ENCODE results near the gene SLC35B3.
"Not testable (repeated sequence)": the region's sequence is repeated elsewhere in the genome, so short reads cannot be mapped to it uniquely, and the experiment has no call there.

The SLC35B3 gene

GRCh38 chr6:8420031-8420588 is 15.2 kb downstream of the SLC35B3 start:
- TF ChIP-seq, protein P1, sequence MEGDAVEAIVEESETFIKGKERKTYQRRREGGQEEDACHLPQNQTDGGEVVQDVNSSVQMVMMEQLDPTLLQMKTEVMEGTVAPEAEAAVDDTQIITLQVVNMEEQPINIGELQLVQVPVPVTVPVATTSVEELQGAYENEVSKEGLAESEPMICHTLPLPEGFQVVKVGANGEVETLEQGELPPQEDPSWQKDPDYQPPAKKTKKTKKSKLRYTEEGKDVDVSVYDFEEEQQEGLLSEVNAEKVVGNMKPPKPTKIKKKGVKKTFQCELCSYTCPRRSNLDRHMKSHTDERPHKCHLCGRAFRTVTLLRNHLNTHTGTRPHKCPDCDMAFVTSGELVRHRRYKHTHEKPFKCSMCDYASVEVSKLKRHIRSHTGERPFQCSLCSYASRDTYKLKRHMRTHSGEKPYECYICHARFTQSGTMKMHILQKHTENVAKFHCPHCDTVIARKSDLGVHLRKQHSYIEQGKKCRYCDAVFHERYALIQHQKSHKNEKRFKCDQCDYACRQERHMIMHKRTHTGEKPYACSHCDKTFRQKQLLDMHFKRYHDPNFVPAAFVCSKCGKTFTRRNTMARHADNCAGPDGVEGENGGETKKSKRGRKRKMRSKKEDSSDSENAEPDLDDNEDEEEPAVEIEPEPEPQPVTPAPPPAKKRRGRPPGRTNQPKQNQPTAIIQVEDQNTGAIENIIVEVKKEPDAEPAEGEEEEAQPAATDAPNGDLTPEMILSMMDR (IDR thresholded peaks at IDR 0.05; ENCODE audit: low read depth, low read length), result no peak
- H3K4me3 ChIP-seq (replicated peaks in 1 of 2; ENCODE audit: low read depth in 2 of 2, low read length in 2 of 2), result no peak overlapping the region
- no peak for DNase-seq (ENCODE audit: low read depth in 2 of 2)

- TF ChIP-seq, protein P1 (IDR thresholded peaks at IDR 0.05; ENCODE audit: low read depth, low read length), result no peak
- no peak for DNase-seq (ENCODE audit: low read depth in 2 of 2)
- no peak overlapping the region for H3K4me3 ChIP-seq (replicated peaks in 1 of 2; ENCODE audit: low read depth in 2 of 2, low read length in 2 of 2)
These were observed 19.4 kb downstream of the SLC35B3 start for GRCh38 chr6:8415913-8416312.

DNA sequence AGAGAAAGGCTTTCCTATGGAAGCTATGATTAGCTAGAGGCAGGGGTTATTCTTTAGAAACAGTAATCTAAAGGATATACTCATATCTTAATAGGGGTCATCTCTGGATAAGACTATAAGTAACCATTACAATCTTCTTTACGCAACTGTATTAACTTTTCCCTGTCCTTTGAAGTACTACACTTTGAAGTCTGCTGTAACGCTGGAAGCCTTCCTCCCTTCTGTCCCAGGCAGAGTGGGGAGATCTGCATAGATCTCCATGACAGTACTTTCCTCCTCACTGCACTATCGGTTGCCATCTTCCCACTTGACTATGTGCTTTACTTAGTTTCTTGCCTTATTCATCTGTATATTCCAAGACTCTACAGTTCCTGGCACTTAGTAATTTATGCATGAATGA is 20.1 kb downstream of the SLC35B3 start:
- no peak for DNase-seq (ENCODE audit: low read depth in 2 of 2)
- TF ChIP-seq, protein P1 (IDR thresholded peaks at IDR 0.05; ENCODE audit: low read depth, low read length), result no peak

DNA sequence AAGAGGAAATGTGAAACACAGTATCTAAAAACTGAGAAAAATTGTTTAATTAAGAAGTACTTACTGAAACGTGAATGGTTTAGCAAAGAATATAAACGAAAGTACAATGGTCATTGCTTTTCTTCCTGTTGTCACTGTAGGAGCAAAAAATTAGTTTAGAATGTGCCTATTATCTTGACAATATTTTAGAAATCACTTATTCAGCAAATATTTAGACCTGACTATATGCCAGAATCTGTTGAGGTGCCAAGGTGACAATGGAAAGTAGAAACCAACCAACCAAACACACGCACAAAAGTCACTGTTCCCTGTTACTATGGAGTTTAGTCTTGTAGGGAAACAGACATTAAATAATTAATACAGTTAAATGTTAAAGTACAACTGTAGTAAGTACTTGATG is 20.5 kb downstream of the SLC35B3 start:
- H3K4me3 ChIP-seq (replicated peaks in 1 of 2; ENCODE audit: low read depth in 2 of 2, low read length in 2 of 2), result no peak overlapping the region
- TF ChIP-seq, protein P1 (IDR thresholded peaks at IDR 0.05; ENCODE audit: low read depth, low read length), result no peak

More for the DNA sequence above, 20.1 kb downstream of the SLC35B3 start:
- no peak overlapping the region for H3K4me3 ChIP-seq (replicated peaks in 1 of 2; ENCODE audit: low read depth in 2 of 2, low read length in 2 of 2)

GRCh38 chr6:8405946-8406345 is 29.4 kb downstream of the SLC35B3 start:
- H3K4me3 ChIP-seq (replicated peaks in 1 of 2; ENCODE audit: low read depth in 2 of 2, low read length in 2 of 2), result not testable (repeated sequence)
- DNase-seq (ENCODE audit: low read depth in 2 of 2), result peak in 1 of 2 donors; percentile 27

More for the DNA sequence above, 20.5 kb downstream of the SLC35B3 start:
- DNase-seq (ENCODE audit: low read depth in 2 of 2), result no peak

DNA sequence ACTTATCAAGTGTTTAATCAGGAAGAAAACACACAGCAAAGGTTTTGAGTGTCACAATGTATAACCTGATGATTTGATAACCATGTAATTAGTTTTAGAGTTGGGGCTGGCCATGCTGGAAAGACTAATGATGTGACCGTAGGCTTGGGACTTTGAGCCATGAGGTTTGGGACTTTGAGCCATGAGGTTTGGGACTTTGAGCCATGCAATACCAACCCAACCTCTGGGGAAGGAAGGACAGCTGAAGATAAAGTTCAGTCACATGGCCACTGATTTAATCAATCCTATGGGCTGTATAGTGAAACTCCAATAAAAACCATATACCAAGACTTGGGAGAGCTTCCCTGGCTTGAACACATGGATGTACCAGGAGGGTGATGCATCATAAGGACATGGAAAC is 32.8 kb downstream of the SLC35B3 start:
- no peak overlapping the region for H3K4me3 ChIP-seq (replicated peaks in 1 of 2; ENCODE audit: low read depth in 2 of 2, low read length in 2 of 2)
- TF ChIP-seq, protein P1 (IDR thresholded peaks at IDR 0.05; ENCODE audit: low read depth, low read length), result no peak
- DNase-seq (ENCODE audit: low read depth in 2 of 2), result no peak

DNA sequence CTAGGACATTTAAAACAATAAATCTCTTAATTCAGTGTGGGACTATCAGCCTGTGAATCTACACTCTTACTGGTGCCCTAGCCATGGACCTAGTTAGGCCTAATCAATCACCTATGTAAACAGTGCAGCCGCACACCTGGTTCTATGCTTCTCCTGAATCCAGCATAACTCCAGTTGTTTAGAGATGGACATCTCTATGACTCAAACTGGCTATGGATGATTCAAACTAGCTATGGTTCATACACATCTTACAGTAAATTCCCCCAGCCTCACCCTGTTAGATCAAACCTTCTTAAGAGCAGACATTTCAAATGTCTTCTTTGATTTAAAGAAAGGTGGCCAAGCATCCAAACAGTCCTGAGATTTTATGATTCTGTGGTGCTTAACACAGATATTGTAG is 34.7 kb downstream of the SLC35B3 start:
- H3K4me3 ChIP-seq (replicated peaks in 1 of 2; ENCODE audit: low read depth in 2 of 2, low read length in 2 of 2), result no peak overlapping the region
- DNase-seq (ENCODE audit: low read depth in 2 of 2), result no peak
- TF ChIP-seq, protein P1 (IDR thresholded peaks at IDR 0.05; ENCODE audit: low read depth, low read length), result no peak

Measured in cardiac fibroblast (primary cell).